GM21360 (cell line): ENCODE results near the gene MYH11.
"Not testable (repeated sequence)": the region's sequence is repeated elsewhere in the genome, so short reads cannot be mapped to it uniquely, and the experiment has no call there.

ENCODE experiments used
- ATAC-seq: cut with Tn5 transposase; IDR thresholded peaks from one replicate; pipeline ENCODE4 v1.9.1; 2021; ENCODE audit warnings: mild to moderate bottlenecking, moderate library complexity; ENCODE audit not compliant: unreplicated experiment

The MYH11 gene

GRCh38 chr16:15846510-15846909, 10.3 kb downstream of the MYH11 start:
- ATAC-seq, result no peak

GRCh38 chr16:15843635-15844279, 13.1 kb downstream of the MYH11 start:
- ATAC-seq, result no peak

- ATAC-seq, result not testable (repeated sequence)
Measured at GRCh38 chr16:15839204-15839603, 17.6 kb downstream of the MYH11 start.

- no peak for ATAC-seq
Measured at GRCh38 chr16:15837761-15838160, 19.1 kb downstream of the MYH11 start.

GRCh38 chr16:15836965-15837611, 19.7 kb downstream of the MYH11 start:
- ATAC-seq, result no peak

- ATAC-seq, result no peak
Measured at GRCh38 chr16:15836074-15836473, 20.8 kb downstream of the MYH11 start.

- no peak for ATAC-seq
Measured at GRCh38 chr16:15835136-15835878, 21.5 kb downstream of the MYH11 start.

- ATAC-seq, result no peak
Measured at GRCh38 chr16:15834502-15834901, 22.3 kb downstream of the MYH11 start.

GRCh38 chr16:15833541-15833940, 23.3 kb downstream of the MYH11 start:
- no peak for ATAC-seq

GRCh38 chr16:15832241-15832640, 24.6 kb downstream of the MYH11 start:
- ATAC-seq, result no peak

- no peak for ATAC-seq
Measured at GRCh38 chr16:15830832-15831451, 25.9 kb downstream of the MYH11 start.

GRCh38 chr16:15829460-15829859, 27.4 kb downstream of the MYH11 start:
- ATAC-seq, result no peak

- no peak for ATAC-seq
Measured at GRCh38 chr16:15827709-15828343, 29.0 kb downstream of the MYH11 start.

- no peak for ATAC-seq
Measured at GRCh38 chr16:15827299-15827698, 29.5 kb downstream of the MYH11 start.

- ATAC-seq, result no peak
Measured at GRCh38 chr16:15825750-15826305, 31.0 kb downstream of the MYH11 start.

- no peak for ATAC-seq
Measured at GRCh38 chr16:15822957-15823356, 33.9 kb downstream of the MYH11 start.

- ATAC-seq, result no peak
Measured at GRCh38 chr16:15820837-15821236, 36.0 kb downstream of the MYH11 start.

GRCh38 chr16:15819046-15819445, 37.8 kb downstream of the MYH11 start:
- no peak for ATAC-seq

- no peak for ATAC-seq
Measured at GRCh38 chr16:15817446-15817845, 39.4 kb downstream of the MYH11 start.

- ATAC-seq, result no peak
Measured at GRCh38 chr16:15816228-15816627, 40.6 kb downstream of the MYH11 start.

GRCh38 chr16:15812401-15812750, 44.5 kb downstream of the MYH11 start:
- ATAC-seq, result not testable (repeated sequence)
